Measurements from ENCODE around the gene RTP5.
A peak's percentile ranks its signal among the peaks of the same experiment; 100 is the strongest.

Gene RTP5

GRCh38 chr2:241858206-241859016, 11.1 kb upstream of the RTP5 start, which contains the start of gene PDCD1:
Gene PDCD1, minus strand, starts transcription at chr2:241858894. Its CDS starts 56 bp downstream, at chr2:241858838.
- DNase-seq = peak in 1 of 4 experiments; percentile 43

DNA sequence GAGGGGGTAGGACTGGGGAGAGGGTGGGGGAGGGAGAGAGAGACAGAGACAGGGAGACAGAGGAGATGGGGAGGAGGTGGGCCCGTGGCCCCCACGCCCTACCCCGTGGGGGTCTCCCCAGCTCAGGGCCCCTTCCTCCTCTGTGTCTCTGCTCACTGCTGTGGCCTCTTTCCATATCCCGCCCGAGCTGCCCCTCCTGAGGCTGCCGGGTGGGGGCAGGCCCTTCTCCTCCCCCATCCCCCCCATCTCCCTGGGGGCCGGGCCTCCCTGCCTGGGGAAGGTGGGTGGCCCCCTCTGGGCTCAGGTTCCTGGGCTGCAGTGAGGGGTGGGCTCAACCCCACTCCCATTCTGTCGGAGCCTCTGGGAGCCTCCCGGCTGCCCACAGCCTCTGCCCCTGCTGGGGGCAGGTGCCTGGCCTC, 10.5 kb upstream of the RTP5 start:
- no peak for DNase-seq

- no peak for DNase-seq
Observed at GRCh38 chr2:241859436-241860183, 9.9 kb upstream of the RTP5 start.

DNA sequence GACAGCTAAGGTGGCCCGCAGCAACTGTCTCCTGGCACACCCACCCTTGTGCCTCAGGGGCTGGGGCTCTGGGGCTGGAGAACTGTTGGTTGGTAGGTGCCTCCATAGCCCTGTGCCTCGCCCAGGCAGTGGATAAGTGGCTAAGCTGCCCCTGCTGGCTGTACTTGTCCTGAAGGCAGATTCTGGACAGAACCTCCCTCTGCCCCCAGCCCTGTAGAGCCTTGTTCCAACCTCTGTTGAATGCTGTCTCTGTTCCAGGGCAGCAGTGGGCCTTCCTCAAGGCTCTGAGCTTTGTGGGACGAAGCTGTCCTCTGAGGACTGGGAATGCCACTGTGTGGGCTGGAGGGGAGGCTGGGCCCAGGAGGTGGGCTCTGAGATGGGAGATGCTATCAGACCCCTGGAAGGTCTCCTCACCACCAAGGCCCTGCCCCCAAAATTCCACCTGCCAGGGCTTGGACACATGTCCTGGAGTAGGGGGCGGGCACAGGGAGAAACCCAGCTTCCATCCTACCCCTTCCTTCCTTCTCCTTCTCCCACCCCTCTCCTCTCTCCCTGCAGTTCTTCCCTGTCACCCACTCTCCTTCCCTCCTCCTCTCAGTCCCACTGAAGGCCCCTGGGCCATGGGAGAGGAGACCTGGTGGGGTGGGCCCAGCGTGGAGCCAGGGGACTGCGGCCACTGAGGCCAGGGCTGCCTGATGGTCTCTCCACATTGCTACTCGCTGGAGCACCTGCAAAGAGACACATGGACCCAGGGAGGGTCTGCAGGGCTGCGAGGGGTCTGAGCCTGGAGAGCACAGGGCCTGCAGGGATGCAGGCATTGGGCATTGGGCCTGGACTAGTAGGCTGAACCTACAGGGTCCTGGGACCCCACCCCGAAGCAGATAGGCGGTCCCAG, 9.1 kb upstream of the RTP5 start:
- DNase-seq = no peak

DNA sequence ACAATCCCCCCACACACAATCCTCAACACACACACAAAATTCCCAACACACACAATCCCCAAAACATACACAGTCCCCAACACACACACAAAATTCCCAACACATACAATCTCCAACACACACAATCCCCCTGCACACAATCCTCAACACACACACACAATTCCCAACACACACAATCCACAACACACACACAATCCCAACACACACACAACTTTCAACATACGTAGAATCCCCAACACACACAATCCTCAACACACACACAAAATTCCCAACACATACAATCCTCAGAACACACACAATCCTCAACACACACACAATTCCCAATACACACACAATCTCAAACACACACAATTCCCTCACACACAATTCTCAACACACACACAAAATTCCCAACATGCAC, 8.3 kb upstream of the RTP5 start:
- no peak for DNase-seq

GRCh38 chr2:241862093-241862492, 7.4 kb upstream of the RTP5 start:
- DNase-seq = no peak

DNA sequence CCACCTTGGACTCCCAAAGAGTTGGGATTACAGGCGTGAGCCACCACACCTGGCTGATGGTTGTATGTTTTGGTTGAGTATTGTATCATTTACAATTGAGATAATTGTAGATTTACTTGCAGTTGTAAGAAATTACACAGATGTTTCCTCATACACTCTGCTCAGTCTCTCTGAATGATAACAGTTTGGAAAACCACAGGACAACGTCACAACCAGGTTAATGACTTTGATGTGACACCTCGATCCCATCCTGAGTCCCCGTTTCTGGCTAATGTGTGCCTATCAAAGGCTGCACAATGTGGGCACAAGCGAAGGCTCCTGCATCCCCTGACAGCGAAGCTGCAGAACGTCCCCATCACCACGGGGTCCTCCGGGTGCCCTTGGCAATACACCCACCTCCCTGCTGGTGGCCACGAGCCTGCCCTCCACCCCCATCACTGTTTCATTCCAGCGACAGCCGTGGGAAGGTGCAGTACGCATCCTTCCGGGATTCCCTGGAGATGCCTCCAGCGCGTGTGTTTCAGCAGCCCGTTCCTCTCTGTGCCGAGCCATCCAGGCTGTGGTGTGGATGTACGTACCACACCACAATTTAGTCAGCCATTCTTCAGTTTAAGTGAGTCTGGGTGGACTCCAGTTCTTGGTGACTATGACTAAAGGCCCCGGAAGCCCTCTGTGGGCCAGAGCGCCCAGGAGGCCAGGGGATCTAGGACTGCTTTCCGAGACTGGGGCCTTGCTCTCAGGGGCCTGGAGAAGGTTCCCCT, 6.6 kb upstream of the RTP5 start:
- no peak for DNase-seq

GRCh38 chr2:241863536-241863954, 6.0 kb upstream of the RTP5 start:
- no peak for DNase-seq

DNA sequence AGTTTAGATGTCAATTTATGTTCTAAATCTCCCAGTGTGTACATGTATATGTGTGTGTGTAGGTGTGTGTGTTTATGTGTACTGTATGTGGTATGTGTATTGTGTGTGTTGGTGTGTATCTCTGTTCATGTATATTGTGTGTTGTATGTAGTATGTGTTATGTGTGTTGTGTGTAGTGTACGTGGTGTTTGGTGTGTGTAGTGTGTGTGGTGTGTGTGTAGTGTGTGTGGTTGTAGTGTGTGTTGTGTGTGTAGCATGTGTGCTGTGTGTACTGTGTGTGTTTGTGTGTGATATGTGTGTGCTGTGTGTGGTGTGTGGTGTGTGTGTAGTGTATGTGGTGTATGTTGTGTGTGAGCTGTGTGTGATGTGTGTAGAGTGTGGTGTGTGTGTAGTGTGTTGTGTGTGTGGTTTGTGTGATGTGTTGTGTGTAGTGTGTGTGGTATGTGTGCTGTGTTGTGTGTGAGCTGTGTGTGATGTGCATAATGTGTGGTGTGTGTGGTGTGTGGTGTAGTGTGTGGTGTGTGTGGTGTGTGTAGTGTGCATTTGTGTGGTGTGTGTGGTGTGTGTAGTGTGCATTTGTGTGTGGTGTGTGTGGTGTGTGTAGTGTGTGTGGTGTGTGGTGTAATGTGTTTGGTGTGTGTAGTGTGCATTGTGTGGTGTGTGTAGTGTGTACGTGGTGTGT, 5.2 kb upstream of the RTP5 start:
- DNase-seq = no peak

DNA sequence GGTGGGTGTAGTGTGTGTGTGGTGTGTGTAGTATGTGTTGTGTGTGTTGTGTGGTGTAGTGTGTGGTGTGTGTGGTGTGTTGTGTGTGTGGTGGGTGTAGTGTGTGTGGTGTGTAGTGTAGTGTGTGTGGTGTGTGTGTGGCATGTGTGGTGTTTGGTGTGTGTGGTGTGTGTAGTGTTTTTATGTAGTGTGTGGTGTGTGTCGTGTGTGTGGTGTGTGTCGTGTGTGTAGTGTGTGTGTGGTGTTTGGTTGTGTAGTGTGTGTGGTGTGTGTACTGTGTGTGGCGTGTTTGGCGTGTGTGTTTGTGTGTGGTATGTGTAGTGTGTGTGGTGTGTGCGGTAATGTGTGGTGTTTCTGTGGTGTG, 4.7 kb upstream of the RTP5 start:
- no peak for DNase-seq

DNA sequence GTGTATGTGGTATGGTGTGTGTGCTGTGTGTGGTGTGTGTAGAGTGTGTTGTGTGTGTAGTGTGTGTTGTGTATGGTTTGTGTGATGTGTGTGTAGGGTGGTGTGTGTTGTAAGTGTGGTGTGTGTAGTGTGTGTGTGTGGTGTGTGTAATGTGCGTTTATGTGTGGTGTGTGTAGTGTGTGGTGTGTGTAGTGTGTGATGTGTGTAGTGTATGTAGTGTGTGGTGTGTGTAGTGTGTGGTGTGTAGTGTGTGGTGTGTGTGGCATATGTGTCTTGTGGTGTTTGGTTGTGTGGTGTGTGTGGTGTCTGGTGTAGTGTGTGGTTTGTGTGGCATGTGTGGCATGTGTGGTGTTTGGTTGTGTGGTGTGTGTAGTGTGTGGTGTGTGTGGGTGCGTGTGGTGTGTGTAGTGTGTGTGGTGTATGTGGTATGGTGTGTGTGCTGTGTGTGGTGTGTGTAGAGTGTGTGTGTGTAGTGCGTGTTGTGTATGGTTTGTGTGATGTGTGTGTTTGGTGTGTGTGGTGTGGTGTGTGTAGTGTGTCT, 4.0 kb upstream of the RTP5 start:
- no peak for DNase-seq

GRCh38 chr2:241865957-241866789, 3.4 kb upstream of the RTP5 start:
- DNase-seq = no peak

- no peak for DNase-seq
Observed at GRCh38 chr2:241866790-241867645, 2.5 kb upstream of the RTP5 start.

DNA sequence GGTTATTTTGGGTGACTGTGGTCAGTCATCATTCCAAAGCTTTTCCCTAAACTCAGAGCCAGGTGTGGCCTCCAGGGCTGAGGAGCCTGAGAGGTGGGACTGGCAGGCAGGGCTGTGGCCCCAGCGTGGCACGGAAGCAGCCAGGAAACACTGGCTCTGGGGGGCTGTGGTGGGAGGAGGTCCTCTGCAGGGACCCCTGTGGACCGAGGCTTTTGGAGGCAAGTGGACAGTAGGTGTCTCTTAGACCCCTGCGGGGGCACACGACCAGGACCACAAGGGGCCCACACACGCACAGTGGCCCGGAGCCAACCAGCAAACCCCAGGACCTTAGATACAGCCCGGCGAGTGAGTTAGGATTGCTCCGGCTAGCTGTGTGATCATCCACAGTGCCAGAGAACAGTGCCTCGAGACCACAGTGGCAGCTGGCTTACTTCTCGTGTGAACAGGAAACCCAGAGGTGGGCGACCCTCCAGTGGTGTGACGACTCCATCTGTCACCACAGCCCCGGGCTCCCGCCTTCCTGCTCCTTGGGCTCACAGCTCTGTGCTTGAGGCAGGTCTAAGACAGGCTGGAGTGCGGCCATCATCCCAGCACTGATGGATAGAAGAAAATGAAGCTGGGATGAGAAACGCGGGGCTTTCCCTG, 1.6 kb upstream of the RTP5 start:
- DNase-seq = peak in 1 of 4 experiments; percentile 29

DNA sequence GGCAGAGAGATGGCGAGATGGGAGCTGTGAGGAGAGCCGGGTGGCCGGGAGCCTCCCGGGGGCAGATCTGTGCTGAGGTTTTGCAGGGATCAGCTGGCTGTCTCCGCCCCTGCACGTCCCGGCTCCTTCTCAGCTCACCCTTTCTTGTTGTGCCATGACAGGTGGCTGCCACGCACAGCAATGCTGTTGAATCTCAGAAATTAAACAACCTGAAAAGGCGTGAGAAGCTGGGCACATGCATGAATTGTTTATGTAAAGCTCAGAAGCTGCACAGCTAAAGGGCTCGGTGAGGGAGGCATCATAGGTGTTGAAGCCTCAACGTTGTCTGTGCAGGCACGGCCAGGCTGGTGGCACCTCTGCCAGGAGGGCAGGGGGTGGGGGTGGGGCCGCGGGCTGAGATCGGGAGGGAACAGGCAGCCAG, 858 bp upstream of the RTP5 start:
- no peak for DNase-seq

- DNase-seq = no peak
Observed at GRCh38 chr2:241870081-241870541, 582 bp downstream of the RTP5 start.

GRCh38 chr2:241870611-241871537, 1.3 kb downstream of the RTP5 start:
- DNase-seq = no peak

All from activated naive CD4-positive, alpha-beta T cell (primary cell).